Keratinocyte (primary cell): Measurements from ENCODE around the gene CTDSPL. TPM values are rescaled to one million over a fixed set of nuclear protein-coding genes. Genes with fewer than 3 reads are reported as not detected.

Experiments used
- DNase-seq: peaks from one replicate; pipeline ENCODE4 v3.0.0-alpha.2; 2011; ENCODE audit warnings: low read depth, missing footprints, low spot score
- FAIRE-seq: peaks from 2 replicates; lab custom pipeline; 2011; peaks lifted over from hg19 to GRCh38; lab: Jason Lieb, UNC
- H2AFZ ChIP-seq: 2 replicates; pipeline ENCODE4 v1.6.0; 2012; ENCODE audit warnings: low read length, control low read depth, inconsistent platforms; ENCODE audit not compliant: control insufficient read depth
- H3K27ac ChIP-seq: 2 replicates; pipeline ENCODE4 v1.5.1; 2011; ENCODE audit warnings: low read length; ENCODE audit not compliant: control insufficient read depth, insufficient read depth
- H3K27me3 ChIP-seq: 3 replicates; pipeline ENCODE4 v1.6.0; 2011; ENCODE audit warnings: low read length; ENCODE audit not compliant: control insufficient read depth, insufficient read depth; ENCODE audit errors: extremely low read depth
- H3K36me3 ChIP-seq, 2 experiments: 2 replicates in 1 of 2; 3 replicates in 1 of 2; pipeline ENCODE4 v1.5.1; 2011; ENCODE audit warnings: low read length in 2 of 2, mild to moderate bottlenecking in 1 of 2; ENCODE audit not compliant: control insufficient read depth in 2 of 2, insufficient read depth in 2 of 2; ENCODE audit errors: extremely low read depth in 1 of 2
- H3K4me1 ChIP-seq: 3 replicates; pipeline ENCODE4 v1.5.1; 2011; ENCODE audit warnings: low read length; ENCODE audit not compliant: control insufficient read depth, insufficient read depth; ENCODE audit errors: extremely low read depth
- H3K4me2 ChIP-seq: 3 replicates; pipeline ENCODE4 v1.6.0; 2011; ENCODE audit warnings: low read depth, low read length; ENCODE audit not compliant: control insufficient read depth, insufficient read depth; ENCODE audit errors: extremely low read depth
- H3K4me3 ChIP-seq, 3 experiments: fragments of 200-600 bp in 1 of 3; sonication (generic) in 1 of 3; 2 replicates in 2 of 3; 3 replicates in 1 of 3; pipeline ENCODE4 v1.5.1; 2011 to 2016; ENCODE audit warnings: low read length in 3 of 3, mild to moderate bottlenecking in 3 of 3, control low read depth in 2 of 3, inconsistent platforms in 1 of 3, low read depth in 1 of 3, mixed read lengths in 1 of 3, mixed run types in 1 of 3, moderate library complexity in 1 of 3; ENCODE audit not compliant: control insufficient read depth in 2 of 3, insufficient read depth in 2 of 3; ENCODE audit errors: extremely low read depth in 1 of 3
- H3K79me2 ChIP-seq: 2 replicates; pipeline ENCODE4 v1.6.0; 2012; ENCODE audit warnings: low read length; ENCODE audit not compliant: control insufficient read depth, insufficient read depth
- H3K9ac ChIP-seq: 3 replicates; pipeline ENCODE4 v1.6.0; 2011; ENCODE audit warnings: low read length; ENCODE audit not compliant: control insufficient read depth, insufficient read depth; ENCODE audit errors: extremely low read depth
- H3K9me1 ChIP-seq: 3 replicates; pipeline ENCODE4 v1.6.0; 2011; ENCODE audit warnings: low read length; ENCODE audit not compliant: control insufficient read depth, insufficient read depth; ENCODE audit errors: extremely low read depth
- H3K9me3 ChIP-seq: 2 replicates; pipeline ENCODE4 v1.5.1; 2012; ENCODE audit warnings: low read depth, low read length; ENCODE audit not compliant: control insufficient read depth
- H4K20me1 ChIP-seq: 3 replicates; pipeline ENCODE4 v1.6.0; 2011; ENCODE audit warnings: low read length; ENCODE audit not compliant: control insufficient read depth, insufficient read depth; ENCODE audit errors: extremely low read depth
- EZH2 ChIP-seq: IDR thresholded peaks from one replicate; pipeline ENCODE4 v1.6.1; 2012; ENCODE audit warnings: inconsistent platforms, mild to moderate bottlenecking, low read length, moderate library complexity
- dilution Hi-C: fragments of 300-500 bp; cut with MboI; formaldehyde crosslinking; loops from one replicate; pipeline ENCODE4 v1.7.0; 2020; ENCODE audit warnings: low sequenced_read_pairs; ENCODE audit not compliant: extremely low pct_ligation_motif_present
- polyA plus RNA-seq, 5 experiments: library from polyadenylated mRNA; depleted of rRNA in 3 of 5; stranded (reverse) in 3 of 5; stranded (forward) in 1 of 5; unstranded in 1 of 5; fragments of >200 nt; gene quantifications; 1 replicate in 1 of 5; 2 replicates in 3 of 5; 3 replicates in 1 of 5; pipeline versions ENCODE4 v1.2.1 to v1.2.3, GENCODE V29; 2011 to 2012; ENCODE audit warnings: missing spikeins in 2 of 5, low read depth in 1 of 5, low replicate concordance in 1 of 5
- TF ChIP-seq, protein P1 (sequence below), 3 experiments: IDR thresholded peaks in 1 of 3; conservative IDR thresholded peaks in 1 of 3; optimal IDR thresholded peaks in 1 of 3; 2 replicates in 2 of 3; 3 replicates in 1 of 3; pipeline versions ENCODE3 to v1.5.1; 2011; ENCODE audit warnings: low read length in 3 of 3, mild to moderate bottlenecking in 3 of 3, moderate library complexity in 2 of 3, control low read depth in 1 of 3, inconsistent platforms in 1 of 3; ENCODE audit not compliant: insufficient read depth in 2 of 3; ENCODE audit errors: extremely low read depth in 1 of 3

The CTDSPL gene
- polyA plus RNA-seq, 1 donor (not counting 4 experiments of a cell fraction or from before 2014, with no cell fraction given) = 83.2 TPM

DNA sequence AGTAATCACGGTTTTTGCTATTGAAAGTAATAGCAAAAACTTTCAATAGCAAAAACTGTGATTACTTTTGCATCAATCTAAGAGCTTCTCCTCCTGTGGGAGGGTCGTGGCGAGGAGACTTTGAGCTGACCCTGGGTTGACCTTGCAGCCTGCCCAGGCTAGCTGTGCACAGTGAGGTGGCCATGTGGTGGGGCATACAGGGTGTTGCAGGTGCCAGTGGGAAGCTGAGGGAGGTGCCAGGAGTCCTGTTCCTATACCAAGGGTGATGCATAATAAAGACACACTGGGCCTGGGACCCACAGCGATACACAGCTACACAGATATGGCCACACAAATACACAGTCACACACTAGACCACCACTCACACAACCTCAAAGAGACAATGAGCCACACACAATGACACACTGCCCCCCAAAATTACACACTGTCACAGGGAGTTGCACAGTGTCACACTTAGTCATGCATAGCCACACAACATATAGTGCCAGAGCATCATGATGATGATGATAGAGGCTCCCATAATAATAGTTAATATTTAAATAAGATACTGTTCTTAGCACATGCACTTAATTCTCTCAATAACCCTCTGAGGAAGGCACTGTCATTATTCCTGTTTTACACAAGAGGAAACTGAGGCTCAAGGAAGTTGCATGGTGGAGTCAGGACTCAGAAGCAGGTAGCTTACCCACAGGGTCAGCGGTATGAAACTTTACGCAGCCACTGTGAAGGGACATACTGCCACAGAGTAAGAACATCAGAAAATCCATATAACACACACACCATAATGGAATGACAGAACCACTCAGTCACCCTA is 161.4 kb downstream of the CTDSPL start:
- TF ChIP-seq, protein P1, sequence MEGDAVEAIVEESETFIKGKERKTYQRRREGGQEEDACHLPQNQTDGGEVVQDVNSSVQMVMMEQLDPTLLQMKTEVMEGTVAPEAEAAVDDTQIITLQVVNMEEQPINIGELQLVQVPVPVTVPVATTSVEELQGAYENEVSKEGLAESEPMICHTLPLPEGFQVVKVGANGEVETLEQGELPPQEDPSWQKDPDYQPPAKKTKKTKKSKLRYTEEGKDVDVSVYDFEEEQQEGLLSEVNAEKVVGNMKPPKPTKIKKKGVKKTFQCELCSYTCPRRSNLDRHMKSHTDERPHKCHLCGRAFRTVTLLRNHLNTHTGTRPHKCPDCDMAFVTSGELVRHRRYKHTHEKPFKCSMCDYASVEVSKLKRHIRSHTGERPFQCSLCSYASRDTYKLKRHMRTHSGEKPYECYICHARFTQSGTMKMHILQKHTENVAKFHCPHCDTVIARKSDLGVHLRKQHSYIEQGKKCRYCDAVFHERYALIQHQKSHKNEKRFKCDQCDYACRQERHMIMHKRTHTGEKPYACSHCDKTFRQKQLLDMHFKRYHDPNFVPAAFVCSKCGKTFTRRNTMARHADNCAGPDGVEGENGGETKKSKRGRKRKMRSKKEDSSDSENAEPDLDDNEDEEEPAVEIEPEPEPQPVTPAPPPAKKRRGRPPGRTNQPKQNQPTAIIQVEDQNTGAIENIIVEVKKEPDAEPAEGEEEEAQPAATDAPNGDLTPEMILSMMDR (optimal IDR thresholded peaks at IDR 0.05 in 1 of 3, IDR thresholded peaks at IDR 0.05 in 1 of 3, conservative IDR thresholded peaks at IDR 0.05 in 1 of 3; ENCODE audit: extremely low read depth in 1 of 3, insufficient read depth in 2 of 3, low read length in 3 of 3) = no peak
- TF ChIP-seq EZH2 = no peak
- no peak overlapping the region for H3K27ac ChIP-seq
- H3K4me2 ChIP-seq = no peak overlapping the region
- peaks cover 3% of the 10 kb centered on the region for H4K20me1 ChIP-seq
- peaks cover 18% of the 10 kb centered on the region for H3K4me1 ChIP-seq
- H3K9ac ChIP-seq = no peak overlapping the region
- peaks cover 2% of the 10 kb centered on the region for H3K79me2 ChIP-seq
- DNase-seq (no peak), FAIRE-seq (no peak)
- H3K9me1 ChIP-seq = no peaks in the 10 kb centered on the region
- no peaks in the 10 kb centered on the region for H3K9me3 ChIP-seq
- peaks cover 0 to 15% of the 10 kb centered on the region in 2 experiments for H3K36me3 ChIP-seq
- H3K27me3 ChIP-seq = no peaks in the 10 kb centered on the region
- dilution Hi-C loops = no loop called here
- H3K4me3 ChIP-seq = no peak overlapping the region
- no peak overlapping the region for H2AFZ ChIP-seq

DNA sequence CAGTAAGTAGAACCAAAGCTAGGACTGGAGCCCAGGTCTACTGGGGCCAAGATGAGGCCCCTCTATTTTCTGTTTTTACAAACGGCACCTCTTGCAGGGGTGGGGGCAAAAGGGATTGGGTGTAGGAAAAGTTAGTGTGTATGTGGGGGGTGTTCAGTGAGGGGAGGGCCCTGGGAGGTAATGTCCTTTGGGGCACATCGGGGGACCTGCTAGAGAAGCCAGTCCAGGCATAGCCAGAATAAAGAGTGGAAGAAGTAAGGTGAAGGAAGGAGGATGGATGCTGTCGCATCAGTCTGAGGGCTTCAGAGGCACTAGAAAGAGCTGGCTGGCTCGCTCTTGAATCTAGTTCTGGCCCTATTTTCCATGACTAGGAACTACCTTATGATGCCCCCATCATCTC is 165.2 kb downstream of the CTDSPL start:
- Histone ChIP-seq H3K27me3 (no peaks in the 10 kb centered on the region), H3K9me3 (no peaks in the 10 kb centered on the region), H3K4me2 (no peak overlapping the region), H3K4me3 (no peak overlapping the region), H3K9me1 (no peaks in the 10 kb centered on the region), H3K4me1 (peaks cover 45% of the 10 kb centered on the region), H2AFZ (no peak overlapping the region), H4K20me1 (peaks cover 3% of the 10 kb centered on the region), H3K27ac (no peak overlapping the region), H3K9ac (no peak overlapping the region), H3K36me3 (no peaks in the 10 kb centered on the region), H3K79me2 (peaks cover 2% of the 10 kb centered on the region)
- TF ChIP-seq, protein P1 (optimal IDR thresholded peaks at IDR 0.05 in 1 of 3, IDR thresholded peaks at IDR 0.05 in 1 of 3, conservative IDR thresholded peaks at IDR 0.05 in 1 of 3; ENCODE audit: extremely low read depth in 1 of 3, insufficient read depth in 2 of 3, low read length in 3 of 3) = no peak
- no peak for TF ChIP-seq EZH2
- dilution Hi-C loops = no loop called here
- no peak for FAIRE-seq
- no peak for DNase-seq
